HepG2 (cell line): ENCODE data around the gene TARBP2. TPM values are rescaled to one million over a fixed set of nuclear protein-coding genes. Genes with fewer than 3 reads are reported as not detected.

ENCODE experiments used
- ATAC-seq: fragments of 200-7000 bp; cut with Tn5 transposase; 3 replicates; pipeline ENCODE4 v1.9.1; 2020; ENCODE audit warnings: mild to moderate bottlenecking, moderate library complexity
- BruUV-seq: library from RNA; stranded (reverse); fragments of 400-500 nt; replicated peaks from 2 replicates; lab custom pipeline; 2021; lab: Mats Ljungman, UMichigan
- CTCF ChIA-PET: fragments of 300-600 bp; formaldehyde crosslinking; extraction: SDS; loops from one replicate; lab custom pipeline; 2021; ENCODE audit warnings: low total read pairs, inconsistent platforms, low intra/inter-chr PET ratio; lab: Yijun Ruan, JAX
- POLR2A ChIA-PET: fragments of 350-600 bp; sonication (Branson Sonifier 250); formaldehyde crosslinking; loops from one replicate; lab custom pipeline; 2020; ENCODE audit warnings: antibody characterized with exemption, inconsistent platforms; lab: Yijun Ruan, JAX
- DNase-seq: peaks from one replicate; pipeline ENCODE4 v3.0.0-alpha.2; 2015; ENCODE audit warnings: low spot score
- FAIRE-seq: peaks from 3 replicates; lab custom pipeline; 2011; peaks lifted over from hg19 to GRCh38; lab: Jason Lieb, UNC
- H2AFZ ChIP-seq: one replicate; pipeline ENCODE4 v1.6.1; 2011; ENCODE audit warnings: low read length, inconsistent platforms
- H3K27ac ChIP-seq: fragments of 300-600 bp; 3 replicates; pipeline ENCODE4 v1.8.0; 2011; ENCODE audit warnings: mixed run types, mild to moderate bottlenecking, mixed read lengths, low read length, inconsistent platforms; ENCODE audit not compliant: insufficient read depth; ENCODE audit errors: extremely low read length
- H3K27me3 ChIP-seq, 2 experiments: fragments of 200-600 bp in 1 of 2; 2 replicates in 1 of 2; 3 replicates in 1 of 2; pipeline versions ENCODE4 v1.6.0 to v1.8.0; 2011; ENCODE audit warnings: low read length in 2 of 2, mild to moderate bottlenecking in 2 of 2, moderate library complexity in 2 of 2, inconsistent platforms in 1 of 2; ENCODE audit not compliant: insufficient read depth in 2 of 2, control insufficient read depth in 1 of 2
- H3K36me3 ChIP-seq, 2 experiments: fragments of 200-600 bp in 1 of 2; replicated peaks in 1 of 2; 2 replicates in 1 of 2; 3 replicates in 1 of 2; pipeline versions ENCODE4 v1.5.1 to v1.8.0; 2011; ENCODE audit warnings: low read length in 2 of 2, inconsistent platforms in 1 of 2; ENCODE audit not compliant: insufficient read depth in 2 of 2, control insufficient read depth in 1 of 2
- H3K4me1 ChIP-seq: 2 replicates; pipeline ENCODE4 v1.5.1; 2012; ENCODE audit warnings: low read length, inconsistent platforms; ENCODE audit not compliant: insufficient read depth
- H3K4me2 ChIP-seq: 2 replicates; pipeline ENCODE4 v1.6.0; 2011; ENCODE audit warnings: low read depth, low read length, inconsistent platforms
- H3K4me3 ChIP-seq, 3 experiments: fragments of 200-600 bp in 1 of 3; sonication (generic), shearing (Covaris generic) in 1 of 3; replicated peaks in 1 of 3; 2 replicates each; pipeline ENCODE4 v1.5.1; 2011 to 2016; ENCODE audit warnings: low read length in 3 of 3, inconsistent platforms in 2 of 3, low read depth in 2 of 3, mild to moderate bottlenecking in 2 of 3, control low read depth in 1 of 3, mixed read lengths in 1 of 3; ENCODE audit not compliant: insufficient read depth in 1 of 3
- H3K79me2 ChIP-seq: one replicate; pipeline ENCODE4 v1.6.1; 2011; ENCODE audit warnings: low read length, inconsistent platforms; ENCODE audit not compliant: insufficient read depth
- H3K9ac ChIP-seq: 2 replicates; pipeline ENCODE4 v1.6.0; 2011; ENCODE audit warnings: mild to moderate bottlenecking, low read depth, low read length, inconsistent platforms; ENCODE audit not compliant: insufficient read depth
- H3K9me3 ChIP-seq: 2 replicates; pipeline ENCODE4 v1.5.1; 2012; ENCODE audit warnings: mild to moderate bottlenecking, low read length
- H4K20me1 ChIP-seq: 2 replicates; pipeline ENCODE4 v1.6.0; 2011; ENCODE audit warnings: inconsistent platforms, mild to moderate bottlenecking, low read length, moderate library complexity; ENCODE audit not compliant: insufficient read depth
- KLF15 ChIP-seq: sonication (generic); formaldehyde crosslinking; IDR thresholded peaks from 2 replicates; pipeline ENCODE4 v1.8.1; 2023; ENCODE audit warnings: borderline replicate concordance, mild to moderate bottlenecking, inconsistent platforms, missing genetic modification reagents, mixed read lengths
- MAFF ChIP-seq: IDR thresholded peaks from 2 replicates; pipeline ENCODE4 v1.6.1; 2011; ENCODE audit warnings: low read depth, low read length, improper control_type of control experiment
- MAFK ChIP-seq, 2 experiments: IDR thresholded peaks in 1 of 2; conservative IDR thresholded peaks in 1 of 2; 2 replicates each; pipeline ENCODE4 v1.6.1; 2011; ENCODE audit warnings: improper control_type of control experiment in 2 of 2, low read length in 2 of 2
- MTA1 ChIP-seq: sonication (generic); formaldehyde crosslinking; IDR thresholded peaks from 2 replicates; pipeline ENCODE4 v1.4.0; 2020; ENCODE audit warnings: missing genetic modification reagents, mild to moderate bottlenecking, borderline replicate concordance
- NRL ChIP-seq: sonication (generic); formaldehyde crosslinking; IDR thresholded peaks from 2 replicates; pipeline ENCODE4 v1.5.0; 2020; ENCODE audit warnings: missing genetic modification reagents, mild to moderate bottlenecking, moderate library complexity, borderline replicate concordance
- SMYD3 ChIP-seq: sonication (generic); formaldehyde crosslinking; IDR thresholded peaks from 2 replicates; pipeline ENCODE4 v1.8.1; 2023; ENCODE audit warnings: mild to moderate bottlenecking, missing genetic modification reagents
- TBL1XR1 ChIP-seq: fragments of 150-350 bp; IDR thresholded peaks from 2 replicates; pipeline ENCODE4 v1.6.1; 2014; ENCODE audit warnings: borderline replicate concordance, low read length; ENCODE audit not compliant: partially characterized antibody
- ZNF550 ChIP-seq: sonication (generic); formaldehyde crosslinking; IDR thresholded peaks from 2 replicates; pipeline ENCODE4 v1.4.0; 2020; ENCODE audit warnings: mild to moderate bottlenecking, missing genetic modification reagents, borderline replicate concordance
- WGBS: methylation state at CpG from one replicate; pipeline ENCODE4 v1.1.6; 2017; ENCODE audit warnings: low lambda C conversion rate; 5-methylcytosine and 5-hydroxymethylcytosine counted together
- in situ Hi-C: cut with HindIII; loops from 2 replicates; pipeline ENCODE4 v1.10.0; 2017; ENCODE audit warnings: low pct_unique_long_range_greater_than_20kb; ENCODE audit not compliant: extremely low pct_ligation_motif_present
- intact Hi-C: fragments of 100-400 bp; cut with micrococcal nuclease; formaldehyde crosslinking; loops from one replicate; pipeline ENCODE4 v1.10.0; 2022; ENCODE audit not compliant: unreplicated experiment
- polyA plus RNA-seq, 8 experiments: library from polyadenylated mRNA; depleted of rRNA in 3 of 8; stranded (reverse) in 7 of 8; unstranded in 1 of 8; fragments of >200 nt; fragmentation: Illumina TruSeq in 4 of 8; extraction: Trizol in 4 of 8; gene quantifications; 2 replicates each; pipeline versions ENCODE4 v1.2.1 to v1.2.3, GENCODE V29; 2011 to 2016; ENCODE audit warnings: low read depth in 4 of 8, missing spikeins in 1 of 8, mixed read lengths in 1 of 8; ENCODE audit not compliant: insufficient read depth in 1 of 8
- total RNA-seq, 5 experiments: library from RNA; depleted of rRNA; stranded (reverse); fragments of >200 nt; fragmentation: Illumina TruSeq; extraction: Trizol; gene quantifications; 2 replicates each; pipeline ENCODE4 v1.2.3, GENCODE V29; 2016; ENCODE audit warnings: low read depth in 1 of 5
- TF ChIP-seq, protein P1 (sequence below): sonication (generic); formaldehyde crosslinking; IDR thresholded peaks from 2 replicates; pipeline ENCODE4 v1.5.1; 2020; ENCODE audit warnings: missing genetic modification reagents, mild to moderate bottlenecking, borderline replicate concordance
- TF ChIP-seq, protein P2 (sequence below): sonication (generic); formaldehyde crosslinking; IDR thresholded peaks from 2 replicates; pipeline ENCODE4 v1.4.0; 2020; ENCODE audit warnings: mild to moderate bottlenecking, low read depth, missing genetic modification reagents
- TF ChIP-seq, protein P3 (sequence below): sonication (generic); formaldehyde crosslinking; IDR thresholded peaks from 2 replicates; pipeline ENCODE4 v1.4.0; 2020; ENCODE audit warnings: mild to moderate bottlenecking, missing genetic modification reagents, borderline replicate concordance

Gene TARBP2
- total and polyA plus RNA-seq, 2 of the 13 experiments (the other 11 are each of a cell fraction or from before 2014, with no cell fraction given) = 47.0 to 55.5 TPM

GRCh38 chr12:53479331-53479730 is 21.8 kb upstream of the TARBP2 start:
- ChIA-PET CTCF (no interaction called here), POLR2A (interaction anchor here (1.2 to 1.8 kb wide), 2 partner anchors 11 to 22 kb away, joined by 3 to 8 read pairs; partner anchors contain the start of gene TARBP2)
- no peaks in the 10 kb centered on the region for H3K4me1 ChIP-seq
- peaks cover 3% of the 10 kb centered on the region for H3K79me2 ChIP-seq
- FAIRE-seq (no peak), ATAC-seq (no peak), DNase-seq (no peak)
- no peaks in the 10 kb centered on the region for H3K9me3 ChIP-seq
- H3K4me3 ChIP-seq = no peak overlapping the region
- no peaks in the 10 kb centered on the region for H3K27me3 ChIP-seq
- TF ChIP-seq, protein P1, sequence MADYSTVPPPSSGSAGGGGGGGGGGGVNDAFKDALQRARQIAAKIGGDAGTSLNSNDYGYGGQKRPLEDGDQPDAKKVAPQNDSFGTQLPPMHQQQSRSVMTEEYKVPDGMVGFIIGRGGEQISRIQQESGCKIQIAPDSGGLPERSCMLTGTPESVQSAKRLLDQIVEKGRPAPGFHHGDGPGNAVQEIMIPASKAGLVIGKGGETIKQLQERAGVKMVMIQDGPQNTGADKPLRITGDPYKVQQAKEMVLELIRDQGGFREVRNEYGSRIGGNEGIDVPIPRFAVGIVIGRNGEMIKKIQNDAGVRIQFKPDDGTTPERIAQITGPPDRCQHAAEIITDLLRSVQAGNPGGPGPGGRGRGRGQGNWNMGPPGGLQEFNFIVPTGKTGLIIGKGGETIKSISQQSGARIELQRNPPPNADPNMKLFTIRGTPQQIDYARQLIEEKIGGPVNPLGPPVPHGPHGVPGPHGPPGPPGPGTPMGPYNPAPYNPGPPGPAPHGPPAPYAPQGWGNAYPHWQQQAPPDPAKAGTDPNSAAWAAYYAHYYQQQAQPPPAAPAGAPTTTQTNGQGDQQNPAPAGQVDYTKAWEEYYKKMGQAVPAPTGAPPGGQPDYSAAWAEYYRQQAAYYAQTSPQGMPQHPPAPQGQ (CRISPR knock-in tag) = no peak
- TF ChIP-seq, protein P2, sequence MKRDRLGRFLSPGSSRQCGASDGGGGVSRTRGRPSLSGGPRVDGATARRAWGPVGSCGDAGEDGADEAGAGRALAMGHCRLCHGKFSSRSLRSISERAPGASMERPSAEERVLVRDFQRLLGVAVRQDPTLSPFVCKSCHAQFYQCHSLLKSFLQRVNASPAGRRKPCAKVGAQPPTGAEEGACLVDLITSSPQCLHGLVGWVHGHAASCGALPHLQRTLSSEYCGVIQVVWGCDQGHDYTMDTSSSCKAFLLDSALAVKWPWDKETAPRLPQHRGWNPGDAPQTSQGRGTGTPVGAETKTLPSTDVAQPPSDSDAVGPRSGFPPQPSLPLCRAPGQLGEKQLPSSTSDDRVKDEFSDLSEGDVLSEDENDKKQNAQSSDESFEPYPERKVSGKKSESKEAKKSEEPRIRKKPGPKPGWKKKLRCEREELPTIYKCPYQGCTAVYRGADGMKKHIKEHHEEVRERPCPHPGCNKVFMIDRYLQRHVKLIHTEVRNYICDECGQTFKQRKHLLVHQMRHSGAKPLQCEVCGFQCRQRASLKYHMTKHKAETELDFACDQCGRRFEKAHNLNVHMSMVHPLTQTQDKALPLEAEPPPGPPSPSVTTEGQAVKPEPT = no peak
- TF ChIP-seq, protein P3, sequence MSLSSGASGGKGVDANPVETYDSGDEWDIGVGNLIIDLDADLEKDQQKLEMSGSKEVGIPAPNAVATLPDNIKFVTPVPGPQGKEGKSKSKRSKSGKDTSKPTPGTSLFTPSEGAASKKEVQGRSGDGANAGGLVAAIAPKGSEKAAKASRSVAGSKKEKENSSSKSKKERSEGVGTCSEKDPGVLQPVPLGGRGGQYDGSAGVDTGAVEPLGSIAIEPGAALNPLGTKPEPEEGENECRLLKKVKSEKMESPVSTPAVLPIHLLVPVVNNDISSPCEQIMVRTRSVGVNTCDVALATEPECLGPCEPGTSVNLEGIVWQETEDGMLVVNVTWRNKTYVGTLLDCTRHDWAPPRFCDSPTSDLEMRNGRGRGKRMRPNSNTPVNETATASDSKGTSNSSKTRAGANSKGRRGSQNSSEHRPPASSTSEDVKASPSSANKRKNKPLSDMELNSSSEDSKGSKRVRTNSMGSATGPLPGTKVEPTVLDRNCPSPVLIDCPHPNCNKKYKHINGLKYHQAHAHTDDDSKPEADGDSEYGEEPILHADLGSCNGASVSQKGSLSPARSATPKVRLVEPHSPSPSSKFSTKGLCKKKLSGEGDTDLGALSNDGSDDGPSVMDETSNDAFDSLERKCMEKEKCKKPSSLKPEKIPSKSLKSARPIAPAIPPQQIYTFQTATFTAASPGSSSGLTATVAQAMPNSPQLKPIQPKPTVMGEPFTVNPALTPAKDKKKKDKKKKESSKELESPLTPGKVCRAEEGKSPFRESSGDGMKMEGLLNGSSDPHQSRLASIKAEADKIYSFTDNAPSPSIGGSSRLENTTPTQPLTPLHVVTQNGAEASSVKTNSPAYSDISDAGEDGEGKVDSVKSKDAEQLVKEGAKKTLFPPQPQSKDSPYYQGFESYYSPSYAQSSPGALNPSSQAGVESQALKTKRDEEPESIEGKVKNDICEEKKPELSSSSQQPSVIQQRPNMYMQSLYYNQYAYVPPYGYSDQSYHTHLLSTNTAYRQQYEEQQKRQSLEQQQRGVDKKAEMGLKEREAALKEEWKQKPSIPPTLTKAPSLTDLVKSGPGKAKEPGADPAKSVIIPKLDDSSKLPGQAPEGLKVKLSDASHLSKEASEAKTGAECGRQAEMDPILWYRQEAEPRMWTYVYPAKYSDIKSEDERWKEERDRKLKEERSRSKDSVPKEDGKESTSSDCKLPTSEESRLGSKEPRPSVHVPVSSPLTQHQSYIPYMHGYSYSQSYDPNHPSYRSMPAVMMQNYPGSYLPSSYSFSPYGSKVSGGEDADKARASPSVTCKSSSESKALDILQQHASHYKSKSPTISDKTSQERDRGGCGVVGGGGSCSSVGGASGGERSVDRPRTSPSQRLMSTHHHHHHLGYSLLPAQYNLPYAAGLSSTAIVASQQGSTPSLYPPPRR (CRISPR knock-in tag) = no peak
- TF ChIP-seq MAFF (peak; percentile 65), SMYD3 (CRISPR knock-in tag) (no peak), TBL1XR1 (no peak), KLF15 (CRISPR knock-in tag) (no peak), ZNF550 (CRISPR knock-in tag) (no peak), NRL (CRISPR knock-in tag) (no peak), MAFK (conservative IDR thresholded peaks at IDR 0.05 in 1 of 2, IDR thresholded peaks at IDR 0.05 in 1 of 2; ENCODE audit: low read length in 2 of 2) (peak; percentile 63 to 72; a peak in 3 of 4 replicates), MTA1 (no peak)
- H3K4me2 ChIP-seq = no peak overlapping the region
- BruUV-seq = no TSS peak
- intact Hi-C loops = no loop called here
- 95% methylated on average over 5 of the region's 5 CpGs for WGBS
- no peak overlapping the region for H2AFZ ChIP-seq
- peaks cover 26% of the 10 kb centered on the region for H4K20me1 ChIP-seq
- H3K27ac ChIP-seq = no peak overlapping the region
- no peak overlapping the region for H3K9ac ChIP-seq
- in situ Hi-C loops = no loop called here
- peaks cover 24 to 68% of the 10 kb centered on the region in 2 experiments for H3K36me3 ChIP-seq
